GM19468 (cell line): ENCODE data around the gene ASF1B.
"Not testable (repeated sequence)": the region's sequence is repeated elsewhere in the genome, so short reads cannot be mapped to it uniquely, and the experiment has no call there.

Experiments
- ATAC-seq: cut with Tn5 transposase; IDR thresholded peaks from one replicate; pipeline ENCODE4 v1.9.1; 2021; ENCODE audit warnings: mild to moderate bottlenecking, moderate library complexity, moderate number of reproducible peaks; ENCODE audit not compliant: unreplicated experiment; ENCODE audit errors: extremely low read depth

Gene ASF1B

GRCh38 chr19:14136509-14137281, at the start of gene ASF1B:
Gene ASF1B (minus strand): TSS chr19:14136589. CDS start chr19:14136456, 133 bp downstream.
- ATAC-seq: peak; percentile 85

GRCh38 chr19:14185691-14186090, 49.3 kb upstream of the ASF1B start:
- not testable (repeated sequence) for ATAC-seq

GRCh38 chr19:14185158-14185557, 48.8 kb upstream of the ASF1B start:
- ATAC-seq: no peak

- no peak for ATAC-seq
These were observed 47.5 kb upstream of the ASF1B start for GRCh38 chr19:14183741-14184350.

DNA sequence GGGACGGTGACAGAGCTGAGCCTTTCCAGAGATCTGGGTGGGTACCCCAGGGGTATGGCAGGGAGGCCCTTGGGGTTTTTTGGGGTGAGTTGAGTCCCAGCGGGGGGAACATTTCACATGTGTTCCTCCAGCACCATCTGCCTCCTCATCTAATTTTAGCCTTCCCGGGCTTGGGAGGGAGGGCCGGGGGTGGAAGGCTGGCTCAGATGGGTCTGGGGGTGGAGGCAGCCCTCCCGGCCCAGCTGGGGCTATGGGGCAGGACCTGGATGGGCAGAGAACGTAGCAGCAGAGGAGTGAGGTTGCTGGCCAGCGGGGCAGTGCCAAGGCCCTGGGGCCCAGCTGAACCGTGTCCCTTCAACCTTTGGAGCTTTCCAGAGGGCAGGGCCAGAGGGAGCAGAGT, 46.1 kb upstream of the ASF1B start:
- no peak for ATAC-seq

DNA sequence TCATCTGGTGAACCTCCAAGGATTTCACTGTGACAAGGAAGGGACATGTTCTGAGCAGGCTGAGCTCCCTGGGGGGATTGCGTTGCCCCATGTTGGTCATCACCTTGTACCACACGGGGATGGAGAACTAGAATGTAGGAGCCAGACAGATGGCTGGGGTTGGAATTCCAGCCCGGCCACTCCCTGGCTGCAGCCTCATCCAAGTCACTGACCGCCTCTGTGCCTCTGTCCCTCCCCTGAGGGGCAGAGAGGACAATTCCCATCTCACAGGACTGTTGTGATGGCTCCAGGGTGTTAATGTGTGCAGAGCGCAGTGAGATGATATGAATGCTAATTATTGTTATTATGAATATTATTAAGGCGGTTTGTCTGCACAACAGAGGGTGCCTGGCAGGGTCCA, 45.5 kb upstream of the ASF1B start:
- ATAC-seq: no peak

DNA sequence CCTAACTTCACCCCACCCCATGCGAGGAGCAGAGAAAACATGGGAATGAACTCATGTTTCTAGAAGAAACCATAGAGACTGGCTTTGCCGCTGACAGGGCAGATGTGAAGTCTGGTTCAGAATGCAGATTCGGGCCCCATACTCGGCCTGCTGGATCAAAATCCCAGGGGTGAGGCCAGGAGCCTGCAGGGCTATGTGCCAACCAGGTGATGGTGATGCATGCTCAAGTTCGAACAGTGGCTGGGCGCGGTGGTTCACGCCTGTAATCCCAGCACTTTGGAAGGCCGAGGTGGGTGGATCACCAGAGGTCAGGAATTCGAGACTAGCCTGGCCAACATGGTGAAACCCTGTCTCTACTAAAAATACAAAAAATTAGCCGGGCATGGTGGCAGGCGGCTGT, 44.8 kb upstream of the ASF1B start:
- not testable (repeated sequence) for ATAC-seq

DNA sequence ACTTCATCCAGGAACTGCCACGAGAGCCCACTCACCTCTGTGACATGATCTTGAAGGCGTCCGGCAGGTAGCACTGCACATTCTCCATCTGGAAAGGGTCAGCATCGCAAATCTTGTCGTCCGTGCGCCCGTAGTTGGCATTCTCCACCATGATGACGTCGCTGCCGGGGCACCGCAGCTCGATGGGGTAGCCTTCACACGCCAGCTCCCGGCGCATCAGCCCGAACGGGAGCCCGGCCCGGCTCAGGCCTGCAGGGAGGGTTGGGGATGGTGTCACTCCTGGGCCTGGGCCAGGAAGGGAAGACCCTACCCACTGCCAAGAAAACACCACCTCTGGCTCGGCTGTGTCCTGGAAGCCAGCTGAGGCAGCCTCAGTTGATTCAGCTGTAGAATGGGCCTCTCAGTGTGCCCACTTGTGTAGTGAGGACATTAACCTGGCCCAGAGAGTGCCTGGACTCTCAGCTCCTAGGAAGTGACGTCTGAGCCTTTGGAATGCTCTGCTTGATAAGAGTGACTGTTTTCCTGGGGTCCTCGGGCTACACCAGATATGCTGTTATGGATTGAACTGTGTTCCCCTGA, 41.2 kb upstream of the ASF1B start:
- ATAC-seq: no peak

DNA sequence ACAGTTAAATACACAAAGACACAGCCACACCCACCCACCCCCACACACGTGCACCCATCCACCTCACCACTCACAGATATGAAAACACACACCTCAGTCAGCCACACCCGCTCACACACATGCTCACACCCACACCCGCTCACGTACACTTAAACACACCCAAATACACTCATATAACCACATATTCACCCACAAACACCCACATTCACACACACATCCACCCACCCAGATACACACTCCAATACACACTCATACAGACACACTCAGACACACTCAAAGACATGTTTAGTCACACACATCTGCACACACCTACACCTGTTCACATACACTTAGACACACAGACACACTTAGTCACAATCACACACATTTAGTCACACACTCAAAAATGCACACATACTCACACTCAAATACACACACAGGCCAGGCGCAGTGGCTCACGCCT, 39.0 kb upstream of the ASF1B start:
- no peak for ATAC-seq

- no peak for ATAC-seq
These were observed 38.5 kb upstream of the ASF1B start for GRCh38 chr19:14174883-14175282.

GRCh38 chr19:14168993-14169392, 32.6 kb upstream of the ASF1B start:
- no peak for ATAC-seq

GRCh38 chr19:14168259-14168972, 32.0 kb upstream of the ASF1B start:
- no peak for ATAC-seq

DNA sequence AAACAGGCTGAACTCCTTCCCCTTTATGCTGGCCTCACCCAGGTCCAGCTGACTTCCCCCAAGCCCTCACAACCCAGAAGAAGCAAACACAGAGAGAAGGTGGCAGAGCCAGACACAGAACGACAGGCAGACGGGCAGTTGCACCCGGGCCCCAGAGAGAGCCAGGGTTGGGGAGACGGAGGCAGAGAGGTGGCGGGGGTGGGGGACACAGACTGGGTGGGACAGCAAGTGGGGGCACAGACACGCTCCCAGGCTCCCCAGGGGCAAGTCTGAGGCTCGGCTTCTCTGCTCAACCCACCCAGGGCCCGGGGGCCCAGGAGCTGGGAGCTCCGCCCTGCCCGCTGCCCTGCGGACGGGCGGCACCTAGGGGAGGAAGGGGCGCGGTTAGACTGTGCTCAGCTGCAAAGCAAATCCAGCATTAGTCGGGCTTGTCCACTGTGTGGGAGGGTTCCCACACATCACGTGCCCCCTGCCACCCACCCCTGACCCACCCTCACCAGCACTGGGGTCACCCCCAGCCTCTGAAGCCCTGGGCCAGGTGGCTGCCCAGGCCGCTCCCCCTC, 31.3 kb upstream of the ASF1B start:
- no peak for ATAC-seq

DNA sequence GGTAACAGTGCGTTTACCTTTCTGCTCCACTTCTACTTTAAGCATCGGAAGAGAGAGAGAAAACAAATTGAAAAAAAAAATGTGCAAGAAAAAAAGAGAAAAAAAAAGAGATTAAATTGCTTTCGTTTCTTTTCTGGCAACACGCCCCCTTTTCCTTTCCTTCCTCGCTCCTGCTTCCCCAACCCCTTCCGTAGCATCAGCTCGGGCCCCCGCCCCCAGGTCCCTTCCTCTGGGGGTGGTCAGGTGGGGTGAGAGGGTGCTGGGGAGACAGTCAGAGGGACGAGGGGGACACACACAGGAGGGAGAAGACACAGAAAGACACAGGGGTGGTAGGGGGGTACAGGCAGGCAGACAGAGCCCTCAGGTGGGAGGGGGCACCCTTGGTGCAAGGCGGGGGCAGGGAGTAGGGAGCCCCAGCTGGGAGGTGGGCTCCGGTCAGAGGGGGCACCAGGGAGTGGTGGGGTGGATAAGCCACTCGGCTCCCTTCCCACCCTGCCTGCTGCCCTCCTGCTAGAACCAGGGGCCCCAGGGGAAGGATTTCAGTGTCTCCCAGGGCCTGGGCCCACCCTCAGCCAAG, 30.7 kb upstream of the ASF1B start:
- ATAC-seq: no peak

GRCh38 chr19:14165990-14166830, 29.8 kb upstream of the ASF1B start:
- no peak for ATAC-seq

GRCh38 chr19:14164724-14165493, 28.5 kb upstream of the ASF1B start:
- ATAC-seq: no peak

GRCh38 chr19:14164082-14164481, 27.7 kb upstream of the ASF1B start:
- ATAC-seq: no peak

- no peak for ATAC-seq
These were observed 26.5 kb upstream of the ASF1B start for GRCh38 chr19:14162871-14163297.
